Esophagus squamous epithelium (tissue), 5 donors: Measurements from ENCODE around the gene IGF2BP3. TPM values are rescaled to one million over a fixed set of nuclear protein-coding genes. Genes with fewer than 3 reads are reported as not detected.

ENCODE experiments used
- DNase-seq: peaks from one replicate; lab custom pipeline; 2025; lab: John Stamatoyannopoulos, UW
- H3K27ac ChIP-seq, 4 donors: fragments of 200-600 bp; sonication (generic); one replicate each; pipeline ENCODE4 v1.5.1; 2016 to 2019; ENCODE audit warnings: mild to moderate bottlenecking in 1 of 4
- H3K27me3 ChIP-seq, 4 donors: fragments of 200-600 bp; sonication (generic); 1 replicate in 3 of 4; 2 replicates in 1 of 4; pipeline versions ENCODE4 v1.5.1 to v1.6.0; 2017 to 2021; ENCODE audit warnings: antibody characterized with exemption in 1 of 4
- H3K36me3 ChIP-seq, 3 donors: fragments of 200-600 bp; sonication (generic); one replicate each; pipeline ENCODE4 v1.5.1; 2016 to 2019
- H3K4me1 ChIP-seq, 3 donors: fragments of 200-600 bp; sonication (generic); one replicate each; pipeline ENCODE4 v1.5.1; 2017 to 2019
- H3K4me3 ChIP-seq, 4 donors: fragments of 200-600 bp; sonication (generic); 1 replicate in 3 of 4; 2 replicates in 1 of 4; pipeline ENCODE4 v1.5.1; 2016 to 2019; ENCODE audit warnings: mild to moderate bottlenecking in 2 of 4, moderate library complexity in 1 of 4
- H3K9me3 ChIP-seq, 3 donors: fragments of 200-600 bp; sonication (generic); one replicate each; pipeline ENCODE4 v1.5.1; 2016 to 2019
- CTCF ChIP-seq, 6 experiments: fragments of 450-650 bp in 4 of 6; fragments of 200-600 bp in 2 of 6; sonication (generic) in 2 of 6; IDR thresholded peaks; one replicate each; pipeline ENCODE4 v1.5.1; 2016 to 2019; ENCODE audit warnings: antibody characterized with exemption in 6 of 6, mild to moderate bottlenecking in 4 of 6, moderate library complexity in 4 of 6
- POLR2A ChIP-seq, 4 donors: fragments of 450-650 bp; IDR thresholded peaks; one replicate each; pipeline ENCODE4 v1.6.1; 2017; ENCODE audit warnings: antibody characterized with exemption in 4 of 4, mild to moderate bottlenecking in 4 of 4, moderate library complexity in 3 of 4
- WGBS, 2 donors: methylation state at CpG; one replicate each; pipeline ENCODE4 v1.1.5; 2018; 5-methylcytosine and 5-hydroxymethylcytosine counted together
- intact Hi-C: fragments of 100-400 bp; cut with DNase I; formaldehyde crosslinking; loops from one replicate; pipeline ENCODE4 v1.15.0; 2022
- total RNA-seq, 4 donors: library from RNA; depleted of rRNA; stranded (reverse); fragments of >200 nt; gene quantifications; one replicate each; pipeline ENCODE4 v1.1.0, GENCODE V29; 2016
- donor health status: DM: yes; HTN: yes; CAD: no.

The IGF2BP3 gene
- total RNA-seq, 4 donors from 2014 or later: 1.3 to 9.3 (median 7.2) TPM

DNA sequence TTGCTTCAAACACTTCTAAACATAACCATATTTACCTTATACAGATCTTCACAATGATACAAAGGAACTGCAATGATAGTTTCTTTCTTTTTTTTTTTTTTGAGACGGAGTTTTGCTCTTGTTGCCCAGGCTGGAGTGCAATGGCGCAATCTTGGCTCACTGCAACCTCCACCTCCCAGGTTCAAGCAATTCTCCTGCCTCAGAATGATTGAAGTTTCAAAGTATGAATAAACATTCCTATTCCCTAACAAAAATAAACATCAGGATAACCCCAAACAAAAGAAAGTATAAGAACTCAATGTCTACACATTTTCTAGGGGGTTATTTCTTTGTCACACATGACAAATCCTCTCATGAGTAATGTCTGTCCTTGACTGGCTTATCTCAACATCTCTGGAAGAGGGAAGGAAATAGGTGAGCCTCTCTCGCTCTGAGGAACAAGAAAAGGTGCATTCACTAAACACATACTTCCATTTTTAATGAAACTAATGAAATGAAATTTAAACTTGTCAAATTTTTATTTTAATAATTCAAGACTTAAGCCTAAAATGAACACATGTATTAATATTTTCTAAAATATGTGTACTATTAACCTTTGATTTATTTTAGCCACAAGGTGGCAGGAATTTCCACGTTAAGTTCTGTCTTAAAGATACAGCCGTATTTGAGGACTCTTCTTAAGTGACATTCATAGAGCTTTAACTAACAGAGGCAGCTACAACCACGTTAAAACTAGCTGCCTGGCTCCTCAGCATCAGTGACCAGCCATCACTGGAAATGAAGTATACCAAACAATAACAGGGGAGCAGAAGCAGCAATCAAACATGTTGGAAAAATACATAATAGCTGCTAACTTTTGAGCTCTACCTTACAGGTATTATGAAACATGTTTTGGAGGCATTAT lies 112.8 kb downstream of the IGF2BP3 start:
- Histone ChIP-seq H3K4me1 (peaks cover 0 to 30% (median 0%) of the 10 kb centered on the region in 3 donors), H3K4me3 (no peak overlapping the region), H3K9me3 (no peaks in the 10 kb centered on the region), H3K27me3 (peaks cover 0 to 20% (median 0%) of the 10 kb centered on the region in 4 donors), H3K36me3 (no peaks in the 10 kb centered on the region), H3K27ac (no peak overlapping the region)
- TF ChIP-seq CTCF (IDR thresholded peaks at IDR 0.05) (peak in 3 of 6 experiments; percentile 31 to 60 (median 57)), POLR2A (IDR thresholded peaks at IDR 0.05) (no peak)
- DNase-seq: no peak
- intact Hi-C loops: no loop called here
- WGBS, 2 donors: 10 to 13% methylated on average over 6 of the region's 6 CpGs

DNA sequence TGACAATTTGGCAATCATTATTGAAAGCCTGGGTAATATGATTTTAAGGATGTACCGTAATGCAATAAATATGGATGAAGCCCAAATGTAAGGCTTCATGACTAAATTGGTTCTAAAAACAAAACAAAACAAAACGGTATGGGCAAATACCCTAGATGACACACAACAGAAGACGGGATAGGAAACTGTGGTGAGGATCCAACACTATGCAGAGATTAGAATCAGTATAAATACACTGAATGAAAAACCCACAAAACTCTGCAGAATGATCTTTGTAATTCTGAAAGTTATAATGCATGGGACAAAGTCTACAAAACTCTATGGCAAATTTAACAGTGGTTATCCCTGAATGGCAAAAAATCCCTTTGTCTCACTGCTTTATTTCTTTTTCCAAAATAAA lies 113.6 kb downstream of the IGF2BP3 start:
- no peaks in the 10 kb centered on the region for H3K9me3 ChIP-seq
- H3K4me1 ChIP-seq: peaks cover 0 to 32% (median 0%) of the 10 kb centered on the region in 3 donors
- no peak overlapping the region for H3K27ac ChIP-seq
- no peak for TF ChIP-seq POLR2A (IDR thresholded peaks at IDR 0.05)
- no peak for TF ChIP-seq CTCF (IDR thresholded peaks at IDR 0.05)
- 38 to 45% methylated on average over 3 of the region's 3 CpGs for WGBS, 2 donors
- peaks cover 0 to 27% (median 0%) of the 10 kb centered on the region in 4 donors for H3K27me3 ChIP-seq
- no peak for DNase-seq
- intact Hi-C loops: no loop called here
- H3K4me3 ChIP-seq: no peak overlapping the region
- H3K36me3 ChIP-seq: no peaks in the 10 kb centered on the region

DNA sequence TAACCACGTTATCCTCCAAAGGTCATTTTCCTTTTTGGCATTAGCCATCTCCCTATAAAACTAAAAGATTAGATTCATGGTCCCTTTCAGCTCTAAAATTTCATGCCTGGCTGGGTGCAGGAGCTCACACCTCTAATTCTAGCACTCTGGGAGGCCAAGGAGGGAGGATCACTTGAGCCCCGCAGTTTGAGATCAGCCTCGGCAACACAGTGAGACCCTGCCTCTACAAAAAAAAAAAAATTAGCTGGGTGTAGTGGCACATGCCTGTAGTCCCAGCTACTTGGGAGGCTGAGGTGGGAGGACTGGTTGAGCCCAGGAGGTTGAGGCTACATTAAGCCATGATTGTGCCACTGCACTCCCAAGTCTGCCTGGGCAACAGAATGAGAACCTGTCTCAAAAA lies 114.1 kb downstream of the IGF2BP3 start:
- H3K27me3 ChIP-seq: peaks cover 0 to 32% (median 0%) of the 10 kb centered on the region in 4 donors
- no peak overlapping the region for H3K27ac ChIP-seq
- WGBS, 2 donors: 59 to 86% methylated on average over 3 of the region's 3 CpGs
- H3K9me3 ChIP-seq: no peaks in the 10 kb centered on the region
- peaks cover 0 to 37% (median 0%) of the 10 kb centered on the region in 3 donors for H3K4me1 ChIP-seq
- no peak for DNase-seq
- no peak overlapping the region for H3K4me3 ChIP-seq
- H3K36me3 ChIP-seq: no peaks in the 10 kb centered on the region
- TF ChIP-seq CTCF (IDR thresholded peaks at IDR 0.05) (no peak), POLR2A (IDR thresholded peaks at IDR 0.05) (no peak)
- intact Hi-C loops: no loop called here

DNA sequence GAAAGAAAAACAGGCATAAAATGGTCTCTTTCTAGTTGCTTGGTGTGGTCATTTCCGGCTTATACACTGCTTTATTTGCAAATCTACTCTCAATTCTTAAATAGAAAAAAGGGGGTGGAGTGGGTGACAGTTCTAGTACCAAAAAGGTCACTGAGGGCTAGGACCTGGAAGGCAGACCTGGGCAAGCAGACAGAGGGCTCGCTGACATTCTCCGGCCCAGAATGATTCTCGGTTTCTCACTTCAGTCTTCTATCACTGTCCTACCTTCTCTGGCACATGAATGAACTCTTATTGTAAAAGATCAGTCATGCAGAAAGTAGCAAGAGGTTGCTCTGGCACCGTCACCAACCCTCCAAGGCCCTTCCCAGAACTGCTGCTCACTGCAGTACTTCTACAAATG lies 117.1 kb downstream of the IGF2BP3 start:
- H3K4me1 ChIP-seq: peaks cover 3 to 62% (median 6%) of the 10 kb centered on the region in 3 donors
- H3K4me3 ChIP-seq: no peak overlapping the region
- 53 to 63% methylated on average over 5 of the region's 5 CpGs for WGBS, 2 donors
- TF ChIP-seq CTCF (IDR thresholded peaks at IDR 0.05) (no peak), POLR2A (IDR thresholded peaks at IDR 0.05) (no peak)
- no peak for DNase-seq
- H3K9me3 ChIP-seq: no peaks in the 10 kb centered on the region
- peaks cover 0 to 55% (median 0%) of the 10 kb centered on the region in 4 donors for H3K27me3 ChIP-seq
- H3K27ac ChIP-seq: peak overlapping the region in 1 of 4 donors; percentile 40
- no peaks in the 10 kb centered on the region for H3K36me3 ChIP-seq
- intact Hi-C loops: no loop called here

DNA sequence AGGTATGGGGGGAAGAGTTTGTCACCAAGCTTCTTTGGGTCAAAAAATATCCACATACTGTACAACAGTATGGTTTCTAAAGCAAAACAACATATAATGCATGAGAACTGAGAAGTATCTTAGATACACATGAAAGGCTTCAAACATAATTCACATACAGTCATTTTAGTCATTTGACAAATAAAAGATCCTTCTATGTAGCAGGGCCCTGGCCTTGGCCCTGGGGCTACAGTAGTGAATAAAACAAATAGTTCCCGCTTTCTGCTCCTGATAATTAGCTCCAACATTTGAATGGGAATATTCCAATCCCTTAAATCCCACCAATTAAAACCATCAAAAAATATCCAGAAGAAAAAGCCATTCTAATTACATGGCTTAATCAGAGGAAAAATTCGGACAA lies 119.8 kb downstream of the IGF2BP3 start:
- Histone ChIP-seq H3K4me1 (peaks cover 3 to 60% (median 6%) of the 10 kb centered on the region in 3 donors), H3K27me3 (peaks cover 0 to 69% (median 0%) of the 10 kb centered on the region in 4 donors), H3K27ac (no peak overlapping the region), H3K4me3 (no peak overlapping the region), H3K36me3 (peaks cover 0 to 2% (median 0%) of the 10 kb centered on the region in 3 donors), H3K9me3 (no peaks in the 10 kb centered on the region)
- no peak for DNase-seq
- WGBS, 2 donors: 82 to 87% methylated on average over 2 of the region's 2 CpGs
- intact Hi-C loops: no loop called here
- TF ChIP-seq POLR2A (IDR thresholded peaks at IDR 0.05) (no peak), CTCF (IDR thresholded peaks at IDR 0.05) (no peak)
